Fibroblast of lung (primary cell): ENCODE results near the gene TPD52L2.
"Not testable (repeated sequence)": the region's sequence is repeated elsewhere in the genome, so short reads cannot be mapped to it uniquely, and the experiment has no call there.

ENCODE experiments used
- EZH2 ChIP-seq: IDR thresholded peaks from 2 replicates; pipeline ENCODE4 v1.5.1; 2012; ENCODE audit warnings: low read length, control low read depth, mild to moderate bottlenecking; ENCODE audit errors: missing control alignments
- TF ChIP-seq, protein P1 (sequence below), 2 donors: IDR thresholded peaks in 1 of 2; conservative IDR thresholded peaks in 1 of 2; 1 replicate in 1 of 2; 2 replicates in 1 of 2; pipeline ENCODE4 v1.5.1; 2011 to 2012; ENCODE audit warnings: low read length in 2 of 2, control low read depth in 1 of 2, inconsistent platforms in 1 of 2, low read depth in 1 of 2, mild to moderate bottlenecking in 1 of 2

DNA sequence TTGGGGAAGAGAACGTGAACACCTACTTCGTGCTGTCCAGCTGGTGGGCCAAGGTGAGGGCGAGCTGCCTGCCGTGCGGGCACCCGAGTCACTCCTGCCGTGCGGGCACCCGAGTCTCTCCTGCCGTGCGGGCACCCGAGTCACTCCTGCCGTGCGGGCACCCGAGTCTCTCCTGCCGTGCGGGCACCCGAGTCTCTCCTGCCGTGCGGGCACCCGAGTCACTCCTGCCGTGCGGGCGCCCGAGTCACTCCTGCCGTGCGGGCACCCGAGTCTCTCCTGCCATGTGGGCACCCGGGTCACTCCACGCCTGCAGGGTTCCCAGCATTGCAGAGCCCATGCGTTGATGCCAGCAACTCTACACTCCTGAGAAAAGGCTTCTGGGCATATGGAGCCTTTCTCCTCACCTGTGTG lies 64.4 kb downstream of the TPD52L2 start:
- TF ChIP-seq, protein P1, sequence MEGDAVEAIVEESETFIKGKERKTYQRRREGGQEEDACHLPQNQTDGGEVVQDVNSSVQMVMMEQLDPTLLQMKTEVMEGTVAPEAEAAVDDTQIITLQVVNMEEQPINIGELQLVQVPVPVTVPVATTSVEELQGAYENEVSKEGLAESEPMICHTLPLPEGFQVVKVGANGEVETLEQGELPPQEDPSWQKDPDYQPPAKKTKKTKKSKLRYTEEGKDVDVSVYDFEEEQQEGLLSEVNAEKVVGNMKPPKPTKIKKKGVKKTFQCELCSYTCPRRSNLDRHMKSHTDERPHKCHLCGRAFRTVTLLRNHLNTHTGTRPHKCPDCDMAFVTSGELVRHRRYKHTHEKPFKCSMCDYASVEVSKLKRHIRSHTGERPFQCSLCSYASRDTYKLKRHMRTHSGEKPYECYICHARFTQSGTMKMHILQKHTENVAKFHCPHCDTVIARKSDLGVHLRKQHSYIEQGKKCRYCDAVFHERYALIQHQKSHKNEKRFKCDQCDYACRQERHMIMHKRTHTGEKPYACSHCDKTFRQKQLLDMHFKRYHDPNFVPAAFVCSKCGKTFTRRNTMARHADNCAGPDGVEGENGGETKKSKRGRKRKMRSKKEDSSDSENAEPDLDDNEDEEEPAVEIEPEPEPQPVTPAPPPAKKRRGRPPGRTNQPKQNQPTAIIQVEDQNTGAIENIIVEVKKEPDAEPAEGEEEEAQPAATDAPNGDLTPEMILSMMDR (conservative IDR thresholded peaks at IDR 0.05 in 1 of 2, IDR thresholded peaks at IDR 0.05 in 1 of 2; ENCODE audit: low read depth in 1 of 2, low read length in 2 of 2) = not testable (repeated sequence)
- TF ChIP-seq EZH2 = not testable (repeated sequence)
